Osteocyte (in vitro differentiated cells): ENCODE measurements around the gene PTGER3. TPM values are rescaled to one million over a fixed set of nuclear protein-coding genes. Genes with fewer than 3 reads are reported as not detected.

Source experiments
- DNase-seq: peaks from one replicate; pipeline ENCODE4 v3.0.0; 2021; ENCODE audit warnings: mixed read lengths; ENCODE audit not compliant: unreplicated experiment; ENCODE audit errors: extremely low spot score
- H3K27ac Mint-ChIP-seq: one replicate; pipeline ENCODE4 v1.8.0; 2021; ENCODE audit warnings: mild to moderate bottlenecking, mixed read lengths; ENCODE audit not compliant: unreplicated experiment
- H3K27me3 Mint-ChIP-seq: one replicate; pipeline ENCODE4 v1.8.0; 2021; ENCODE audit warnings: mixed read lengths; ENCODE audit not compliant: unreplicated experiment
- H3K36me3 Mint-ChIP-seq: one replicate; pipeline ENCODE4 v1.8.0; 2021; ENCODE audit warnings: mixed read lengths; ENCODE audit not compliant: unreplicated experiment
- H3K4me1 Mint-ChIP-seq: one replicate; pipeline ENCODE4 v1.8.0; 2021; ENCODE audit warnings: mixed read lengths; ENCODE audit not compliant: unreplicated experiment
- H3K4me3 Mint-ChIP-seq: one replicate; pipeline ENCODE4 v1.8.0; 2021; ENCODE audit warnings: mild to moderate bottlenecking, moderate library complexity, mixed read lengths; ENCODE audit not compliant: unreplicated experiment
- H3K9me3 Mint-ChIP-seq: one replicate; pipeline ENCODE4 v1.8.0; 2021; ENCODE audit warnings: mixed read lengths; ENCODE audit not compliant: unreplicated experiment
- total RNA-seq: library from RNA; stranded (reverse); gene quantifications from 2 replicates; pipeline ENCODE4 v1.2.1, GENCODE V29; 2021
- TF ChIP-seq, protein P1 (sequence below): fragments of 200-600 bp; sonication (generic); IDR thresholded peaks from 2 replicates; pipeline ENCODE4 v1.5.0; 2021; ENCODE audit warnings: antibody characterized with exemption, mild to moderate bottlenecking, moderate library complexity

PTGER3 gene
- total RNA-seq, 1 donor from 2014 or later: not detected

DNA sequence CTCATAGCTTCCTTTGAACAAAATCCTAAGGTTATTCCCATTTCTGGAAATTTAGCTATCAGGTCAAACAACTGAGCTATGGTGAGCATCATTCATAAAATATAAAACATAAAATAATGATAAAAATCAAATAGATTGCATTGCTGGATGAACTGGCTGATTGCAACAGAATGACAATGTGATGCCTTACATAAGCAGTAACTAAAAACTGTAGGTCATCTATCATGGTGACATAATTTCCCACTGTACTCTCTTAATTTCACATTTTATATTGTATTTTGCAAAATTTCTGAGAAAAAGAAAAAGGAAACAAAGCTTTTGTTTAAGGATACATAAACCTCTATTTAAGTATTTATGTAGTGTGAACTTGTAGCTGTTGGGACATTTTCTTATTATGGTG, 4.6 kb downstream of the PTGER3 start:
- Mint-ChIP-seq H3K27ac (no peak overlapping the region), H3K4me3 (no peak overlapping the region), H3K9me3 (no peaks in the 10 kb centered on the region), H3K4me1 (peaks cover 7% of the 10 kb centered on the region), H3K36me3 (no peaks in the 10 kb centered on the region), H3K27me3 (peaks cover 43% of the 10 kb centered on the region)
- no peak for DNase-seq
- TF ChIP-seq, protein P1, sequence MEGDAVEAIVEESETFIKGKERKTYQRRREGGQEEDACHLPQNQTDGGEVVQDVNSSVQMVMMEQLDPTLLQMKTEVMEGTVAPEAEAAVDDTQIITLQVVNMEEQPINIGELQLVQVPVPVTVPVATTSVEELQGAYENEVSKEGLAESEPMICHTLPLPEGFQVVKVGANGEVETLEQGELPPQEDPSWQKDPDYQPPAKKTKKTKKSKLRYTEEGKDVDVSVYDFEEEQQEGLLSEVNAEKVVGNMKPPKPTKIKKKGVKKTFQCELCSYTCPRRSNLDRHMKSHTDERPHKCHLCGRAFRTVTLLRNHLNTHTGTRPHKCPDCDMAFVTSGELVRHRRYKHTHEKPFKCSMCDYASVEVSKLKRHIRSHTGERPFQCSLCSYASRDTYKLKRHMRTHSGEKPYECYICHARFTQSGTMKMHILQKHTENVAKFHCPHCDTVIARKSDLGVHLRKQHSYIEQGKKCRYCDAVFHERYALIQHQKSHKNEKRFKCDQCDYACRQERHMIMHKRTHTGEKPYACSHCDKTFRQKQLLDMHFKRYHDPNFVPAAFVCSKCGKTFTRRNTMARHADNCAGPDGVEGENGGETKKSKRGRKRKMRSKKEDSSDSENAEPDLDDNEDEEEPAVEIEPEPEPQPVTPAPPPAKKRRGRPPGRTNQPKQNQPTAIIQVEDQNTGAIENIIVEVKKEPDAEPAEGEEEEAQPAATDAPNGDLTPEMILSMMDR: no peak

DNA sequence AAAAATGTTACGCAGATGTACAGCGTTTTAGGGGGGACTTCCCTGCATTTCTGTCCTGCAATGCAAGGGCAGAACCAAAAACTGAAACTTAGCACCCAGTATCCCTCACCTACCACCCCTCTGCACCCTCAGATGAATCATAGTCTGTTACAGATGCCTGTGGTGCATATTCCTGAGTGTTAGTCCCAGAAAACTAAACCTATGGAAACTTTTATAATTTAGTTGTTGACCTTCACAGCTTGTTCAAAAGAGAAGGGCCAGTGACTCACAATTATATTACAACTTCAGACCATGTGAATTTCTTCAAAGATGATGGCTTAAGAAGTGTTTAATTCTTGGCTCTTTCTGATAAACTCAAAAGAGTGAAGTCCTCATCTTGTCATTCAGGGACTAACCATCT, 5.8 kb downstream of the PTGER3 start:
- no peaks in the 10 kb centered on the region for H3K36me3 Mint-ChIP-seq
- H3K27ac Mint-ChIP-seq: no peak overlapping the region
- no peak for DNase-seq
- TF ChIP-seq, protein P1: no peak
- peaks cover 40% of the 10 kb centered on the region for H3K27me3 Mint-ChIP-seq
- no peaks in the 10 kb centered on the region for H3K4me1 Mint-ChIP-seq
- no peaks in the 10 kb centered on the region for H3K9me3 Mint-ChIP-seq
- no peak overlapping the region for H3K4me3 Mint-ChIP-seq

DNA sequence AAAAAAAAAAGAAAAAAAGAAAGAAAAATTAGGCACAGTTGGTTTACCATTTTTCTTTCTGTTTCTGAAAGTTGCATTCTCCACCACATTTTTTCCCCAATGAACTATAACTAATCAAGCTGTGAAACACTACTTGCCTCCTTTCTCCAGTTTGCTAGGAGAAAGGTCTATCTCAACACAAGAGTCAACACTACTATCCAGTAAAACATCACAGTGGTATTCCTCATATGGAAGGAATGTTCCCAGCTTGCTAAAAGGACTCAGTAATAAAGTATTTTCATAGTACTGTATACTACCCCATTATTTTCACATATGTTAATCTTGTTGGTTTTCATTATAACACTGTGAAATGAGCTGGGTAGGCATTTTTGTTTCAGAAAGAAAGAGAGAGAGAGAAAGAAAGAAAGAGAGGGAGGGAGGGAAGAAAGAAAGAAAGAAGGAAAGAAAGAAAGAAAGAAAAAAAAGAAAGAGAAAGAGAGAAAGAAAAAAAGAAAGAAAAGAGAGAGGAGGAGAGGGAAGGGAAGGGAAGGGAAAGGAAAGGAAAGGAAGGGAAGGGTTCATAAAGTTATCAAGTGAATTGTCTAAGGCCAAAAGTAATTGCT, 7.9 kb downstream of the PTGER3 start:
- H3K27ac Mint-ChIP-seq: no peak overlapping the region
- DNase-seq: no peak

DNA sequence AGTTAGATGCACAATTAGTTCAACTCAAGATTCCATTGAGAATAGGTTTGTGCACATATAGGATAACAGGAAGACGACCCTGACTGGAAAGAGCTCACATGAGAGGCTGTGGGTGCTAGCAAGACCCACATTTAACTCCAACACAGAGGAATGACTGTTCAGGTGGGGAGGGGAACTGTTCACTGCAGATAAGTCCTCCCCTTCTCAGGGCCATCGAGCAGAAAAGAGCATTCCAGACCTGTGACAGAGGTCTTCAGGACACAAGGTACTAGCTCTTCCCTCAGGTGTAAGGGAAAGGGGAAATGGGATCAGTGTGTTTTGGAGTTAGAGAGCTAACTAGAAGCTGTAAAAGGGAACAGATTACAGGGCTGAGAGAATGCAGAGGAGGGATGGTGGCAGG, 8.7 kb downstream of the PTGER3 start:
- Mint-ChIP-seq H3K4me3 (no peak overlapping the region), H3K27ac (no peak overlapping the region), H3K9me3 (no peaks in the 10 kb centered on the region), H3K36me3 (no peaks in the 10 kb centered on the region), H3K4me1 (no peaks in the 10 kb centered on the region), H3K27me3 (peaks cover 29% of the 10 kb centered on the region)
- TF ChIP-seq, protein P1: no peak
- no peak for DNase-seq

More for the DNA sequence above, 7.9 kb downstream of the PTGER3 start:
- TF ChIP-seq, protein P1: no peak
- H3K27me3 Mint-ChIP-seq: peaks cover 32% of the 10 kb centered on the region
- no peaks in the 10 kb centered on the region for H3K4me1 Mint-ChIP-seq
- no peaks in the 10 kb centered on the region for H3K36me3 Mint-ChIP-seq
- no peaks in the 10 kb centered on the region for H3K9me3 Mint-ChIP-seq
- H3K4me3 Mint-ChIP-seq: no peak overlapping the region

DNA sequence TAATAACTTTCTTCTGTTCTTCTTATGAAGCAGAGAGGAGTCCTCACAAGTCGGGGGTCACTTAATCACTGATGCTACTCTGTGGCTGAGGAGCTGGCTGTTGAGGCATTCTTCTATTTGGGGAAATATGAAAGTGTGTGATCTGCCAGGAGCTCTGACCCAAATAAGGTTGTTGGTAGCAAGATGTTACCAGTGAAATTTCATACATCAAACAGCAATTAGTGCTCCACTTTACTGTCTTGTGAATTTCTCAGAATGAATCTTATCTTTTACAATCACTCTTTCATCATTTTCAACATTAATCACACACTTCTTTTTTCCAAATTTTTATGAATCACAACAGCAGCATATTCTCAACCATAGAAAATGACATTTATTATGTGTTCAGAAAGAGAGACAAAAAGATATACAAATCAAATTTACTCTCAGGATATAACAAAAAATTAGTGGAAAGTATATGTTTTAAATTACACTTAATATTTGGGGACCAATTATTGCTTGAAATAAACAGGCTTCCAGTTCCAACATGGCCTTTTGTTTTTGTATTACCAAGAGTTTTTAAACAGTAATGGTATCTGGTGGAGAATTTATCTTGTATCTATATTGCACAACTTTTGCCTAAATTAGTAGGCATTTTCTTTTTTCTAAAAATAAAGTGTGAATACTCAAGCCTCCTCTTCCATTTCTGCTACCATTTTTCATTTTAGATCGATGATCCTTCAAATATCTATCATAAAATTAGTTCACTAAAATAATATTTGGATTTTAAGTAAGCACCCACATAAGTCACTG, 9.6 kb downstream of the PTGER3 start:
- H3K4me1 Mint-ChIP-seq: no peaks in the 10 kb centered on the region
- TF ChIP-seq, protein P1: no peak
- no peak overlapping the region for H3K4me3 Mint-ChIP-seq
- no peak overlapping the region for H3K27ac Mint-ChIP-seq
- peaks cover 35% of the 10 kb centered on the region for H3K27me3 Mint-ChIP-seq
- H3K9me3 Mint-ChIP-seq: no peaks in the 10 kb centered on the region
- no peaks in the 10 kb centered on the region for H3K36me3 Mint-ChIP-seq
- DNase-seq: no peak
